Measurements from ENCODE around the gene MAP3K2.

- TF ChIP-seq, protein P1, sequence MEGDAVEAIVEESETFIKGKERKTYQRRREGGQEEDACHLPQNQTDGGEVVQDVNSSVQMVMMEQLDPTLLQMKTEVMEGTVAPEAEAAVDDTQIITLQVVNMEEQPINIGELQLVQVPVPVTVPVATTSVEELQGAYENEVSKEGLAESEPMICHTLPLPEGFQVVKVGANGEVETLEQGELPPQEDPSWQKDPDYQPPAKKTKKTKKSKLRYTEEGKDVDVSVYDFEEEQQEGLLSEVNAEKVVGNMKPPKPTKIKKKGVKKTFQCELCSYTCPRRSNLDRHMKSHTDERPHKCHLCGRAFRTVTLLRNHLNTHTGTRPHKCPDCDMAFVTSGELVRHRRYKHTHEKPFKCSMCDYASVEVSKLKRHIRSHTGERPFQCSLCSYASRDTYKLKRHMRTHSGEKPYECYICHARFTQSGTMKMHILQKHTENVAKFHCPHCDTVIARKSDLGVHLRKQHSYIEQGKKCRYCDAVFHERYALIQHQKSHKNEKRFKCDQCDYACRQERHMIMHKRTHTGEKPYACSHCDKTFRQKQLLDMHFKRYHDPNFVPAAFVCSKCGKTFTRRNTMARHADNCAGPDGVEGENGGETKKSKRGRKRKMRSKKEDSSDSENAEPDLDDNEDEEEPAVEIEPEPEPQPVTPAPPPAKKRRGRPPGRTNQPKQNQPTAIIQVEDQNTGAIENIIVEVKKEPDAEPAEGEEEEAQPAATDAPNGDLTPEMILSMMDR (IDR thresholded peaks at IDR 0.05) = no peak
- TF ChIP-seq POLR2A (IDR thresholded peaks at IDR 0.05) (no peak), POLR2AphosphoS5 (IDR thresholded peaks at IDR 0.05) (no peak)
Measured at GRCh38 chr2:127413200-127413599, 25.4 kb upstream of the MAP3K2 start.

Measured in transverse colon (tissue), 4 donors.